ENCODE results near the gene ANO2.

DNA sequence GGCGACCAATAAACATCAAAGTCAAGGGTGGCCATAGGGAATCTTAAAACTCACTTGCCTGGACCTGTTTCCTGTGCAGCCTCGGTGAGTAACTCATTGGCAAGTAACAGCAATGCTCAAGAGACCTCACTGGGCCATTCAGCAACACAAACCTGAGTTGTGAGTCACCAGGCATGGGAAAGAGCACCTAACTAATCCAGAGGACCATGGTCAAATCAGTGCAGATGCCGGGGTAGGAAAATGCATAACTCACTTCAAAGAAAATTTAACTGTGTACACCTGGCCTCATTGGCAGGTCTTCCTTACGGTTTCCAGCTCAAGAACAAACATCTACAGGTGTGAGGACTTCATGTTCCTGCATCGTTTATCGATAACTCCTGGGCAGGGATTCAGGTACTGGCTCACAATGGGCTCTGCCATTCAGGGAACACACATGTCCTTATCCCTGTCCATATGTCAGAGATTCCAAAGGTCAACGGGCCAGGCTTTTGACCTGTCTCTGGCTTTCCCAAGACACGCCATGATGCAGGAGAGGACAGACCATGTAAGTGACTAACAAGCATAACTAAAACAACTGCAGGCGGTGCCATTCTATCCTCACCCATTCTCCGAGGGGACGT is 211.8 kb downstream of the ANO2 start:
- TF ChIP-seq POLR2A (IDR thresholded peaks at IDR 0.05): no peak
- TF ChIP-seq, protein P1, sequence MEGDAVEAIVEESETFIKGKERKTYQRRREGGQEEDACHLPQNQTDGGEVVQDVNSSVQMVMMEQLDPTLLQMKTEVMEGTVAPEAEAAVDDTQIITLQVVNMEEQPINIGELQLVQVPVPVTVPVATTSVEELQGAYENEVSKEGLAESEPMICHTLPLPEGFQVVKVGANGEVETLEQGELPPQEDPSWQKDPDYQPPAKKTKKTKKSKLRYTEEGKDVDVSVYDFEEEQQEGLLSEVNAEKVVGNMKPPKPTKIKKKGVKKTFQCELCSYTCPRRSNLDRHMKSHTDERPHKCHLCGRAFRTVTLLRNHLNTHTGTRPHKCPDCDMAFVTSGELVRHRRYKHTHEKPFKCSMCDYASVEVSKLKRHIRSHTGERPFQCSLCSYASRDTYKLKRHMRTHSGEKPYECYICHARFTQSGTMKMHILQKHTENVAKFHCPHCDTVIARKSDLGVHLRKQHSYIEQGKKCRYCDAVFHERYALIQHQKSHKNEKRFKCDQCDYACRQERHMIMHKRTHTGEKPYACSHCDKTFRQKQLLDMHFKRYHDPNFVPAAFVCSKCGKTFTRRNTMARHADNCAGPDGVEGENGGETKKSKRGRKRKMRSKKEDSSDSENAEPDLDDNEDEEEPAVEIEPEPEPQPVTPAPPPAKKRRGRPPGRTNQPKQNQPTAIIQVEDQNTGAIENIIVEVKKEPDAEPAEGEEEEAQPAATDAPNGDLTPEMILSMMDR (IDR thresholded peaks at IDR 0.05): no peak
- no peak for TF ChIP-seq EP300 (IDR thresholded peaks at IDR 0.05; ENCODE audit: low read depth)

Data from transverse colon (tissue), 3 donors.